Measurements from ENCODE around the gene PRKAR1B. TPM values are rescaled to one million over a fixed set of nuclear protein-coding genes. Genes with fewer than 3 reads are reported as not detected.

PRKAR1B gene
- total RNA-seq, 4 donors from 2014 or later: 3.8 to 11.6 (median 6.3) TPM

- TF ChIP-seq, protein P1, sequence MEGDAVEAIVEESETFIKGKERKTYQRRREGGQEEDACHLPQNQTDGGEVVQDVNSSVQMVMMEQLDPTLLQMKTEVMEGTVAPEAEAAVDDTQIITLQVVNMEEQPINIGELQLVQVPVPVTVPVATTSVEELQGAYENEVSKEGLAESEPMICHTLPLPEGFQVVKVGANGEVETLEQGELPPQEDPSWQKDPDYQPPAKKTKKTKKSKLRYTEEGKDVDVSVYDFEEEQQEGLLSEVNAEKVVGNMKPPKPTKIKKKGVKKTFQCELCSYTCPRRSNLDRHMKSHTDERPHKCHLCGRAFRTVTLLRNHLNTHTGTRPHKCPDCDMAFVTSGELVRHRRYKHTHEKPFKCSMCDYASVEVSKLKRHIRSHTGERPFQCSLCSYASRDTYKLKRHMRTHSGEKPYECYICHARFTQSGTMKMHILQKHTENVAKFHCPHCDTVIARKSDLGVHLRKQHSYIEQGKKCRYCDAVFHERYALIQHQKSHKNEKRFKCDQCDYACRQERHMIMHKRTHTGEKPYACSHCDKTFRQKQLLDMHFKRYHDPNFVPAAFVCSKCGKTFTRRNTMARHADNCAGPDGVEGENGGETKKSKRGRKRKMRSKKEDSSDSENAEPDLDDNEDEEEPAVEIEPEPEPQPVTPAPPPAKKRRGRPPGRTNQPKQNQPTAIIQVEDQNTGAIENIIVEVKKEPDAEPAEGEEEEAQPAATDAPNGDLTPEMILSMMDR (IDR thresholded peaks at IDR 0.05; ENCODE audit: low read depth): no peak
Measured at GRCh38 chr7:549891-550625, 177.0 kb downstream of the PRKAR1B start.

DNA sequence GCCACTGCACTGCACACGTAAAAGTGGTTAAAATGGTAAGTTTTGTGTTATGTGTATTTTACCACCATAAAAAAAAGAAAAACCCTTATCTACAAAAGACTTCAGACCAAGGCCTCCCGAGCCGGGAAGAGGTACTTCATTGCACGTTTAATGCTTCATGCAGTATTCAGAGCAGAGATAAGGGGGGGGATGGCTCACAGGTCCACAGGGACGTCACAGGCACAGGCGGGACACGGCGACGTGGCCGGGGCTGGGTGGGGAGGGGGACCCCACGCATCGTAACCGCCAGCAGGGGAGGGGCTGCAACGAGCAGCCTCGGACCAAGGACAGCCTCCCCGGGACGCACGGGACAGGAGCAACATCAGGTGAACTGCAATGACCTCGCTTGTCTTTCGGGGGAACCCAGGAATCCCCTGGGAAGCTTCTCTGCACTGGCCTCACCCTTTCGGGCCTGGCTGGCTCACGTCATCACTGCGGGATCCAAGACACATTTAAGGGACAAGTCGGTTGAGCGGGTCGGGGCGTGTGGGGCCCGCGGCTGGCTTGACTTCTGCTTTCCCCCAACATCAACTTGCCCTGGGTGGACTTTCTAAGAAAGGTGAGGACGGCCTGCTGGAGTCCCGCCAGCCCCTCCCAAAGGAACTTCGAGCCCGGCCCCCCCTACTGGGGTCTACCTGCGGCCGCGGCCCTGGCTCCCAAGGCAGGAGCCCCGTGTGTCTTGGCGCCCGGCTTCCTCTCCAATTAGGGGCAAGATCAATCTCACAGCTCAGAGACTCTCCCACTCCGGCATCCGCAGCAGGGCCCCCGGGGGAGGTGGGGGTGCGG is 177.8 kb downstream of the PRKAR1B start:
- TF ChIP-seq, protein P1 (IDR thresholded peaks at IDR 0.05; ENCODE audit: low read depth): no peak

- TF ChIP-seq, protein P1 (IDR thresholded peaks at IDR 0.05; ENCODE audit: low read depth): no peak
Measured at GRCh38 chr7:548401-548800, 178.7 kb downstream of the PRKAR1B start.

GRCh38 chr7:545470-545869 is 181.6 kb downstream of the PRKAR1B start:
- TF ChIP-seq, protein P1 (IDR thresholded peaks at IDR 0.05; ENCODE audit: low read depth): no peak

GRCh38 chr7:544338-545221 is 182.5 kb downstream of the PRKAR1B start:
- TF ChIP-seq, protein P1 (IDR thresholded peaks at IDR 0.05; ENCODE audit: low read depth): no peak

DNA sequence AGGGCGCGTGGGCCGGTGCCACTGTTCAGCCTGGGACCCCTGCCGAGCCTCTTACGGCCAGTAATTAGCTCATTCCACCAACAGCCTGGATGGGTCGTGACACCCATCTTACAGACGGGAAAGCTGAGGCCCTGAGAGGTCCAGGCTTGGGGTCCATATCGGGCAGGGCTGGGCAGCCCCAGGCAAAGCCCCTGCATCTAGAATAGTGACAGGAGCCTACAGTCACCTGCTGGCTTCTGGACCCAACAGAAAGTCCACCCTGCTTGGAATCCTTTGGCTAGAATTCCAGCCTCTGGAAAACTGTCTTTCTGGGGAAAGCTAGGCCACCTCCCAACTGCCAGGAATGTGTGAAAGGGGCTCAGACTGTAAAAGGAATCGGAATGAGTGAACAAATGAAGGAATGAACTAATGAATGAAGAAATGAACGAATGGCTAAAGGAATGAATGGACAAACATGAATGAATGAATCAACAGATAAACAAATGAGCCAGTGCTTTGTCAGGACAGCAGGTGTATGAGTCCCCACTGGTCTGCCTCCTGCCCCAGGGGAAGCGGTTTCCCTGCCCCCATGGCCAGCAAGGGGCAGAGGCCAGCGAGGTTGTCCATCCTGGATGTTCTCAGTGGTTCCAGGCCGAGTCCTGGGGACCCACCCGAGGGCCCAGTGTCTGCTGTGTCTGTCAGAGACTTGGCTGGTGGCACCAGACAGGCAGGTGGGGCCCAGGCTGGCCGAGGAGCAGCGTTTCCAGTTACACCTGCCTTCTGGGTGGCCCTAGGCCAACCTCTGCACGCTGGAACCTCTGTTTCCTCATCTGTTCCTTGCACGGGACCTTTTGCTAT is 183.4 kb downstream of the PRKAR1B start:
- TF ChIP-seq, protein P1 (IDR thresholded peaks at IDR 0.05; ENCODE audit: low read depth): no peak

Measured in subcutaneous adipose tissue (tissue), 4 donors.